Fibroblast of mammary gland (primary cell): ENCODE data around the gene RYR1.

Experiments used
- DNase-seq: peaks from one replicate; pipeline ENCODE4 v3.0.0-alpha.2; 2010; ENCODE audit warnings: low read depth
- H3K4me3 ChIP-seq: 2 replicates; pipeline ENCODE4 v1.5.1; 2011; ENCODE audit warnings: low read depth, mild to moderate bottlenecking, low read length, moderate library complexity; ENCODE audit not compliant: control insufficient read depth
- CTCF ChIP-seq: conservative IDR thresholded peaks from 2 replicates; pipeline ENCODE4 v1.5.1; 2011; ENCODE audit warnings: low read depth, low read length, inconsistent platforms; ENCODE audit not compliant: control insufficient read depth, insufficient read depth

Gene RYR1

GRCh38 chr19:38538793-38539528, 105.5 kb downstream of the RYR1 start:
- no peak for DNase-seq
- no peak overlapping the region for H3K4me3 ChIP-seq
- no peak for TF ChIP-seq CTCF

- no peak overlapping the region for H3K4me3 ChIP-seq
- TF ChIP-seq CTCF: no peak
- no peak for DNase-seq
Measured at GRCh38 chr19:38539751-38540150, 106.3 kb downstream of the RYR1 start.

GRCh38 chr19:38542040-38542439, 108.5 kb downstream of the RYR1 start:
- no peak for DNase-seq
- TF ChIP-seq CTCF: no peak
- no peak overlapping the region for H3K4me3 ChIP-seq

GRCh38 chr19:38543286-38543806, 109.9 kb downstream of the RYR1 start:
- TF ChIP-seq CTCF: no peak
- no peak overlapping the region for H3K4me3 ChIP-seq
- no peak for DNase-seq

- H3K4me3 ChIP-seq: peak overlapping the region; percentile 19
- TF ChIP-seq CTCF: no peak
- DNase-seq: peak; percentile 93
Measured at GRCh38 chr19:38543807-38544568, 110.5 kb downstream of the RYR1 start.

GRCh38 chr19:38544569-38545315, 111.3 kb downstream of the RYR1 start:
- H3K4me3 ChIP-seq: no peak overlapping the region
- peak; percentile 57 for TF ChIP-seq CTCF
- no peak for DNase-seq
